ENCODE data around the gene CLEC1B. TPM values are rescaled to one million over a fixed set of nuclear protein-coding genes. Genes with fewer than 3 reads are reported as not detected.

CLEC1B gene
- total and polyA plus RNA-seq, 2 of the 13 experiments (the other 11 are each of a cell fraction or from before 2014, with no cell fraction given), result not detected

DNA sequence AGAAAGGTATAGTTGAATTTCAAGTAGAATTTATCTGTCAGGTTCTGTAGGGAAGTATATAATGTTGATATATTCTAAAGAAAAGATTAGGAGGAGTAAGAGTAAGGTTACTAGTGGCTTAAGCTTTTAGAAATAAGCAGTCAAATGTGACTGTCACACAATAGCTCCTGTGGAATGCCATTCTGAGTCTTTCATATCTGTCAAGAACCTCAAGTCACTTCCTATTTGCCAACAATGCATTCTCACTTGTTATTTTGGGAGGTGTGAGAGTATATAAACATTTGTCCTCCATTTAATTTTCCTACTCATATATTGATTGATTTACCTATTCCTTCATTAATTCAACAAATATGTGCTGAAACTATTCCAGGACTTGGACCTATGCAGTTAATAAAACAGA lies 43.2 kb upstream of the CLEC1B start:
- no peak overlapping the region for H3K4me3 ChIP-seq (replicated peaks in 1 of 3; ENCODE audit: insufficient read depth in 1 of 3, low read depth in 2 of 3, low read length in 3 of 3)

DNA sequence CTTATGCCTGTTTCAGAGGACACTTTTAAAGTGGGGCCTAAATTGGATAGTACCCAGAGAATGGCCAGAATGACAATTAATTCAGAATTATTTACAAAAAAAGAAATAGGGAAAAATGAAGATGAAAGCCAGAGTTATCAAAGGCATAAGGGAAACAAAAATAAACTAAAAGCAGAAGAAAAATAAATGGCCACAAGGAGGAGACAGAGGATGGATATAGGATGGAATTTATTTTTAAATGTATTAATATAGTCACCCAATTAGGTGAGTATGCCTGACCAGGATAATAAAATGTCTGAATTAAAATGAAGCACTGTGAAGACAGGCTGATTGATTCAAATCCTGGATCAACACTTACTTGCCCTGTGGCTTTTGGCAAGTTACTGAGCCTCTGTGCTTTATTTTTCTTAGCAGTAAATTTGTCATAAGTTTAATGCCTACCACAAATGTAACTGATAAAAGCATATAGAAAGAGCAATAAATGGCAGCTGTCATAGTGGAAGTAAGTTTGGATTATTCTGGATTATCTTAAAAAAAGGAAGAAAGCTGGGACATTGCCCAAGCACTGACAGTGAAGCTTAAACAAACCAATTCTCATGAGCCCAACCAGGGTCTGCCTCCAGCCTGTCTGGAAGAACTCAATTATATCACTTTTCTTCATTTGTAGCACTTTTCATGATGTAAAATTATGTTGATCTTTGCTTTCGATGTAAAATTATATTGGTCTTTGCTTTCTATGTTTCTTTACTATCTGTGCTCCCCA lies 35.0 kb upstream of the CLEC1B start:
- Histone ChIP-seq H3K27ac (ENCODE audit: extremely low read length, insufficient read depth, low read length) (no peak overlapping the region), H3K4me3 (replicated peaks in 1 of 3; ENCODE audit: insufficient read depth in 1 of 3, low read depth in 2 of 3, low read length in 3 of 3) (no peak overlapping the region), H3K9ac (ENCODE audit: insufficient read depth, low read depth, low read length) (no peak overlapping the region), H3K79me2 (ENCODE audit: insufficient read depth, low read length) (no peaks in the 10 kb centered on the region), H3K27me3 (ENCODE audit: control insufficient read depth in 1 of 2, insufficient read depth in 2 of 2, low read length in 2 of 2) (peaks cover 0 to 9% of the 10 kb centered on the region in 2 experiments; a peak in 2 of 5 replicates), H2AFZ (ENCODE audit: low read length) (no peak overlapping the region), H3K4me2 (ENCODE audit: low read depth, low read length) (no peak overlapping the region), H3K36me3 (replicated peaks in 1 of 2; ENCODE audit: control insufficient read depth in 1 of 2, insufficient read depth in 2 of 2, low read length in 2 of 2) (no peaks in the 10 kb centered on the region), H3K9me3 (ENCODE audit: low read length) (no peaks in the 10 kb centered on the region), H3K4me1 (ENCODE audit: insufficient read depth, low read length) (no peaks in the 10 kb centered on the region), H4K20me1 (ENCODE audit: insufficient read depth, low read length) (no peaks in the 10 kb centered on the region)
- in situ Hi-C loops (cut with HindIII; ENCODE audit: extremely low pct_ligation_motif_present, low pct_unique_long_range_greater_than_20kb), result no loop called here
- ChIA-PET CTCF (ENCODE audit: low intra/inter-chr PET ratio, low total read pairs) (interaction anchor here (1.0 kb wide), 1 partner anchor 106 kb away, joined by 5 read pairs; no protein-coding TSS in a partner anchor), POLR2A (no interaction called here)
- WGBS (ENCODE audit: low lambda C conversion rate), result 0% methylated on average over 1 of the region's 1 CpG
- no peak for ATAC-seq
- no TSS peak for BruUV-seq (replicated peaks)
- intact Hi-C loops (cut with micrococcal nuclease; ENCODE audit: unreplicated experiment), result loop anchor here (1.0 kb wide), 1 partner anchor 106 kb away; no protein-coding TSS in a partner anchor
- DNase-seq (ENCODE audit: low spot score), result no peak
- TF ChIP-seq BHLHE40 (IDR thresholded peaks at IDR 0.05; ENCODE audit: low read length), result no peak
- TF ChIP-seq, protein P1, sequence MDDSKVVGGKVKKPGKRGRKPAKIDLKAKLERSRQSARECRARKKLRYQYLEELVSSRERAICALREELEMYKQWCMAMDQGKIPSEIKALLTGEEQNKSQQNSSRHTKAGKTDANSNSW (CRISPR knock-in tag; IDR thresholded peaks at IDR 0.05; ENCODE audit: borderline replicate concordance), result no peak
- peak; percentile 43 for TF ChIP-seq STAG1 (CRISPR knock-in tag; IDR thresholded peaks at IDR 0.05)
- TF ChIP-seq HES4 (CRISPR knock-in tag; IDR thresholded peaks at IDR 0.05; ENCODE audit: borderline replicate concordance), result no peak
- no peak for TF ChIP-seq EZH2 (conservative IDR thresholded peaks at IDR 0.05; ENCODE audit: low read depth, low read length)
- no peak for TF ChIP-seq ZNF207 (IDR thresholded peaks at IDR 0.05; ENCODE audit: borderline replicate concordance)
- no peak for TF ChIP-seq ZNF121 (CRISPR knock-in tag; IDR thresholded peaks at IDR 0.05)
- no peak for TF ChIP-seq ZNF331 (CRISPR knock-in tag; IDR thresholded peaks at IDR 0.05)
- FAIRE-seq, result no peak

More for the DNA sequence above, 43.2 kb upstream of the CLEC1B start:
- H2AFZ ChIP-seq (ENCODE audit: low read length), result no peak overlapping the region
- intact Hi-C loops (cut with micrococcal nuclease; ENCODE audit: unreplicated experiment) (no loop called here), in situ Hi-C loops (cut with HindIII; ENCODE audit: extremely low pct_ligation_motif_present, low pct_unique_long_range_greater_than_20kb) (no loop called here)
- no TSS peak for BruUV-seq (replicated peaks)
- H3K27me3 ChIP-seq (ENCODE audit: control insufficient read depth in 1 of 2, insufficient read depth in 2 of 2, low read length in 2 of 2), result no peaks in the 10 kb centered on the region
- no peaks in the 10 kb centered on the region for H4K20me1 ChIP-seq (ENCODE audit: insufficient read depth, low read length)
- DNase-seq (ENCODE audit: low spot score), result no peak
- POLR2A ChIA-PET, result no interaction called here
- no peaks in the 10 kb centered on the region for H3K79me2 ChIP-seq (ENCODE audit: insufficient read depth, low read length)
- no peak overlapping the region for H3K9ac ChIP-seq (ENCODE audit: insufficient read depth, low read depth, low read length)
- no peak for ATAC-seq
- TF ChIP-seq ZSCAN30 (CRISPR knock-in tag; IDR thresholded peaks at IDR 0.05) (no peak), TP53 (CRISPR knock-in tag; conservative IDR thresholded peaks at IDR 0.05) (no peak), JDP2 (CRISPR knock-in tag; IDR thresholded peaks at IDR 0.05; ENCODE audit: borderline replicate concordance) (no peak), PCBP1 (IDR thresholded peaks at IDR 0.05; ENCODE audit: borderline replicate concordance, low read depth, low read length) (no peak), ZFX (CRISPR knock-in tag; IDR thresholded peaks at IDR 0.05; ENCODE audit: low read depth) (no peak)
- TF ChIP-seq, protein P2, sequence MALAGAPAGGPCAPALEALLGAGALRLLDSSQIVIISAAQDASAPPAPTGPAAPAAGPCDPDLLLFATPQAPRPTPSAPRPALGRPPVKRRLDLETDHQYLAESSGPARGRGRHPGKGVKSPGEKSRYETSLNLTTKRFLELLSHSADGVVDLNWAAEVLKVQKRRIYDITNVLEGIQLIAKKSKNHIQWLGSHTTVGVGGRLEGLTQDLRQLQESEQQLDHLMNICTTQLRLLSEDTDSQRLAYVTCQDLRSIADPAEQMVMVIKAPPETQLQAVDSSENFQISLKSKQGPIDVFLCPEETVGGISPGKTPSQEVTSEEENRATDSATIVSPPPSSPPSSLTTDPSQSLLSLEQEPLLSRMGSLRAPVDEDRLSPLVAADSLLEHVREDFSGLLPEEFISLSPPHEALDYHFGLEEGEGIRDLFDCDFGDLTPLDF (CRISPR knock-in tag; IDR thresholded peaks at IDR 0.05), result no peak
- no peak for FAIRE-seq
- H3K4me1 ChIP-seq (ENCODE audit: insufficient read depth, low read length), result no peaks in the 10 kb centered on the region
- no peak overlapping the region for H3K4me2 ChIP-seq (ENCODE audit: low read depth, low read length)
- H3K27ac ChIP-seq (ENCODE audit: extremely low read length, insufficient read depth, low read length), result no peak overlapping the region
- no peaks in the 10 kb centered on the region for H3K9me3 ChIP-seq (ENCODE audit: low read length)
- CTCF ChIA-PET (ENCODE audit: low intra/inter-chr PET ratio, low total read pairs), result no interaction called here
- no peaks in the 10 kb centered on the region for H3K36me3 ChIP-seq (replicated peaks in 1 of 2; ENCODE audit: control insufficient read depth in 1 of 2, insufficient read depth in 2 of 2, low read length in 2 of 2)

Data from HepG2 (cell line).